ENCODE data around the gene PLD3.

The PLD3 gene

GRCh38 chr19:40380199-40381037 lies 31.9 kb downstream of the PLD3 start:
- TF ChIP-seq CTCF (IDR thresholded peaks at IDR 0.05; ENCODE audit: borderline replicate concordance, control extremely low read depth, extremely low read depth, insufficient read depth, missing control alignments), result no peak
- no peak for DNase-seq (ENCODE audit: low spot score)
- in situ Hi-C loops (cut with MboI; ENCODE audit: low sequenced_read_pairs, unreplicated experiment), result no loop called here

- TF ChIP-seq CTCF (IDR thresholded peaks at IDR 0.05; ENCODE audit: borderline replicate concordance, control extremely low read depth, extremely low read depth, insufficient read depth, missing control alignments), result no peak
- DNase-seq (ENCODE audit: low spot score), result no peak
- in situ Hi-C loops (cut with MboI; ENCODE audit: low sequenced_read_pairs, unreplicated experiment), result no loop called here
Measured at GRCh38 chr19:40381321-40381720, 32.8 kb downstream of the PLD3 start.

- no peak for TF ChIP-seq CTCF (IDR thresholded peaks at IDR 0.05; ENCODE audit: borderline replicate concordance, control extremely low read depth, extremely low read depth, insufficient read depth, missing control alignments)
- in situ Hi-C loops (cut with MboI; ENCODE audit: low sequenced_read_pairs, unreplicated experiment), result no loop called here
- no peak for DNase-seq (ENCODE audit: low spot score)
Measured at GRCh38 chr19:40383668-40384248, 35.3 kb downstream of the PLD3 start.

- in situ Hi-C loops (cut with MboI; ENCODE audit: low sequenced_read_pairs, unreplicated experiment), result no loop called here
- TF ChIP-seq CTCF (IDR thresholded peaks at IDR 0.05; ENCODE audit: borderline replicate concordance, control extremely low read depth, extremely low read depth, insufficient read depth, missing control alignments), result no peak
- no peak for DNase-seq (ENCODE audit: low spot score)
Measured at GRCh38 chr19:40387155-40387554, 38.7 kb downstream of the PLD3 start.

GRCh38 chr19:40388481-40388880 lies 40.0 kb downstream of the PLD3 start:
- TF ChIP-seq CTCF (IDR thresholded peaks at IDR 0.05; ENCODE audit: borderline replicate concordance, control extremely low read depth, extremely low read depth, insufficient read depth, missing control alignments), result no peak
- DNase-seq (ENCODE audit: low spot score), result no peak
- in situ Hi-C loops (cut with MboI; ENCODE audit: low sequenced_read_pairs, unreplicated experiment), result no loop called here

- no peak for DNase-seq (ENCODE audit: low spot score)
- in situ Hi-C loops (cut with MboI; ENCODE audit: low sequenced_read_pairs, unreplicated experiment), result no loop called here
- TF ChIP-seq CTCF (IDR thresholded peaks at IDR 0.05; ENCODE audit: borderline replicate concordance, control extremely low read depth, extremely low read depth, insufficient read depth, missing control alignments), result no peak
Measured at GRCh38 chr19:40389404-40390083, 41.0 kb downstream of the PLD3 start.
